Nephron (organoid): ENCODE data around the gene DSG2.

Source experiments
- H3K27ac Mint-ChIP-seq, 3 experiments: 2 replicates each; pipeline ENCODE4 v1.8.0; 2020; ENCODE audit warnings: mixed read lengths in 3 of 3, mild to moderate bottlenecking in 2 of 3, moderate library complexity in 1 of 3
- H3K27me3 Mint-ChIP-seq: 2 replicates; pipeline ENCODE4 v1.8.0; 2021; ENCODE audit warnings: low read depth, mild to moderate bottlenecking, moderate library complexity, mixed read lengths
- H3K36me3 Mint-ChIP-seq: 2 replicates; pipeline ENCODE4 v1.8.0; 2020; ENCODE audit warnings: low read depth, mixed read lengths
- H3K4me1 Mint-ChIP-seq: 2 replicates; pipeline ENCODE4 v1.8.0; 2020; ENCODE audit warnings: mixed read lengths
- H3K4me3 Mint-ChIP-seq, 3 experiments: 2 replicates each; pipeline ENCODE4 v1.8.0; 2020; ENCODE audit warnings: mild to moderate bottlenecking in 3 of 3, mixed read lengths in 3 of 3, moderate library complexity in 2 of 3
- H3K9me3 Mint-ChIP-seq: 2 replicates; pipeline ENCODE4 v1.8.0; 2020; ENCODE audit warnings: mixed read lengths
- CTCF ChIP-seq, 3 experiments: fragments of 200-600 bp; sonication (generic); IDR thresholded peaks; one replicate each; pipeline ENCODE4 v1.5.0; 2021; ENCODE audit warnings: antibody characterized with exemption in 3 of 3; ENCODE audit not compliant: unreplicated experiment in 3 of 3

The DSG2 gene

GRCh38 chr18:31573051-31573450 is 75.1 kb downstream of the DSG2 start:
- no peaks in the 10 kb centered on the region for H3K4me1 Mint-ChIP-seq

GRCh38 chr18:31574359-31574758 is 76.4 kb downstream of the DSG2 start:
- Mint-ChIP-seq H3K4me1 (no peaks in the 10 kb centered on the region), H3K4me3 (no peak overlapping the region), H3K36me3 (no peaks in the 10 kb centered on the region), H3K27ac (no peak overlapping the region), H3K27me3 (peaks cover 7% of the 10 kb centered on the region), H3K9me3 (no peaks in the 10 kb centered on the region)
- no peak for TF ChIP-seq CTCF (IDR thresholded peaks at IDR 0.05; ENCODE audit: unreplicated experiment in 3 of 3)

More at GRCh38 chr18:31573051-31573450, 75.1 kb downstream of the DSG2 start:
- H3K9me3 Mint-ChIP-seq, result no peaks in the 10 kb centered on the region
- no peaks in the 10 kb centered on the region for H3K36me3 Mint-ChIP-seq
- no peak overlapping the region for H3K27ac Mint-ChIP-seq
- TF ChIP-seq CTCF (IDR thresholded peaks at IDR 0.05; ENCODE audit: unreplicated experiment in 3 of 3), result no peak
- H3K27me3 Mint-ChIP-seq, result peaks cover 7% of the 10 kb centered on the region
- no peak overlapping the region for H3K4me3 Mint-ChIP-seq

GRCh38 chr18:31575515-31576257 is 77.7 kb downstream of the DSG2 start:
- Mint-ChIP-seq H3K27ac (no peak overlapping the region), H3K4me1 (no peaks in the 10 kb centered on the region), H3K9me3 (no peaks in the 10 kb centered on the region), H3K4me3 (no peak overlapping the region), H3K36me3 (no peaks in the 10 kb centered on the region), H3K27me3 (peaks cover 7% of the 10 kb centered on the region)
- no peak for TF ChIP-seq CTCF (IDR thresholded peaks at IDR 0.05; ENCODE audit: unreplicated experiment in 3 of 3)

- no peaks in the 10 kb centered on the region for H3K36me3 Mint-ChIP-seq
- no peak for TF ChIP-seq CTCF (IDR thresholded peaks at IDR 0.05; ENCODE audit: unreplicated experiment in 3 of 3)
- H3K27ac Mint-ChIP-seq, result no peak overlapping the region
- H3K4me3 Mint-ChIP-seq, result no peak overlapping the region
- H3K4me1 Mint-ChIP-seq, result no peaks in the 10 kb centered on the region
- no peaks in the 10 kb centered on the region for H3K9me3 Mint-ChIP-seq
- H3K27me3 Mint-ChIP-seq, result peaks cover 7% of the 10 kb centered on the region
Measured at GRCh38 chr18:31576670-31577069, 78.7 kb downstream of the DSG2 start.

GRCh38 chr18:31577195-31577594 is 79.2 kb downstream of the DSG2 start:
- peaks cover 3% of the 10 kb centered on the region for H3K27me3 Mint-ChIP-seq
- H3K36me3 Mint-ChIP-seq, result no peaks in the 10 kb centered on the region
- H3K27ac Mint-ChIP-seq, result no peak overlapping the region
- no peak overlapping the region for H3K4me3 Mint-ChIP-seq
- H3K9me3 Mint-ChIP-seq, result no peaks in the 10 kb centered on the region
- TF ChIP-seq CTCF (IDR thresholded peaks at IDR 0.05; ENCODE audit: unreplicated experiment in 3 of 3), result no peak
- H3K4me1 Mint-ChIP-seq, result no peaks in the 10 kb centered on the region

- H3K27ac Mint-ChIP-seq, result no peak overlapping the region
- H3K9me3 Mint-ChIP-seq, result no peaks in the 10 kb centered on the region
- TF ChIP-seq CTCF (IDR thresholded peaks at IDR 0.05; ENCODE audit: unreplicated experiment in 3 of 3), result no peak
- H3K4me3 Mint-ChIP-seq, result no peak overlapping the region
- no peaks in the 10 kb centered on the region for H3K27me3 Mint-ChIP-seq
- H3K36me3 Mint-ChIP-seq, result no peaks in the 10 kb centered on the region
- no peaks in the 10 kb centered on the region for H3K4me1 Mint-ChIP-seq
Measured at GRCh38 chr18:31578126-31578525, 80.1 kb downstream of the DSG2 start.
